GM21423 (cell line): Measurements from ENCODE around the gene TP53TG3E.
"Not testable (repeated sequence)": the region's sequence is repeated elsewhere in the genome, so short reads cannot be mapped to it uniquely, and the experiment has no call there.

Experiments used
- ATAC-seq: cut with Tn5 transposase; IDR thresholded peaks from one replicate; pipeline ENCODE4 v1.9.1; 2021; ENCODE audit warnings: mild to moderate bottlenecking, moderate library complexity; ENCODE audit not compliant: unreplicated experiment

The TP53TG3E gene

GRCh38 chr16:33304006-33304405 lies at the start of gene TP53TG3E:
TP53TG3E (plus strand) TSS chr16:33304306; CDS start chr16:33304374, 68 bp downstream.
- ATAC-seq = not testable (repeated sequence)

- not testable (repeated sequence) for ATAC-seq
Observed at GRCh38 chr16:33336226-33337012, 32.3 kb downstream of the TP53TG3E start.

- ATAC-seq = not testable (repeated sequence)
Observed at GRCh38 chr16:33337627-33338542, 33.8 kb downstream of the TP53TG3E start.

GRCh38 chr16:33338543-33338951 lies 34.4 kb downstream of the TP53TG3E start:
- not testable (repeated sequence) for ATAC-seq

GRCh38 chr16:33339093-33340061 lies 35.3 kb downstream of the TP53TG3E start:
- not testable (repeated sequence) for ATAC-seq
